Thymus (tissue), 11 donors: ENCODE data around the gene CDH13. TPM values are rescaled to one million over a fixed set of nuclear protein-coding genes. Genes with fewer than 3 reads are reported as not detected.

ENCODE experiments used
- DNase-seq, 9 donors: peaks; one replicate each; pipeline ENCODE4 v3.0.0-alpha.2; 2013; ENCODE audit warnings: low spot score in 9 of 9, low read depth in 6 of 9, missing footprints in 1 of 9
- H3K27ac ChIP-seq, 2 donors: one replicate each; pipeline ENCODE4 v1.5.1; 2013; ENCODE audit warnings: control low read depth in 1 of 2, low read depth in 1 of 2, low read length in 1 of 2, mild to moderate bottlenecking in 1 of 2, moderate library complexity in 1 of 2
- H3K27me3 ChIP-seq, 2 donors: one replicate each; pipeline ENCODE4 v1.5.1; 2013; ENCODE audit warnings: low read length in 1 of 2; ENCODE audit not compliant: control insufficient read depth in 2 of 2, insufficient read depth in 1 of 2
- H3K36me3 ChIP-seq, 2 donors: one replicate each; pipeline ENCODE4 v1.5.1; 2013; ENCODE audit warnings: low read length in 1 of 2, mild to moderate bottlenecking in 1 of 2, moderate library complexity in 1 of 2; ENCODE audit not compliant: control insufficient read depth in 2 of 2, insufficient read depth in 2 of 2
- H3K4me1 ChIP-seq, 2 donors: one replicate each; pipeline ENCODE4 v1.5.1; 2013; ENCODE audit warnings: low read length in 2 of 2; ENCODE audit not compliant: control insufficient read depth in 2 of 2, insufficient read depth in 2 of 2
- H3K4me3 ChIP-seq, 2 donors: one replicate each; pipeline ENCODE4 v1.5.1; 2013; ENCODE audit warnings: low read length in 2 of 2, control low read depth in 1 of 2, mild to moderate bottlenecking in 1 of 2
- H3K9me3 ChIP-seq, 2 donors: one replicate each; pipeline ENCODE4 v1.5.1; 2013; ENCODE audit warnings: low read length in 1 of 2, mild to moderate bottlenecking in 1 of 2; ENCODE audit not compliant: control insufficient read depth in 2 of 2, insufficient read depth in 1 of 2
- WGBS: extraction: QIAGEN DNeasy Blood & Tissue Kit; methylation state at CpG from one replicate; pipeline ENCODE4 v1.1.7; 2013; 5-methylcytosine and 5-hydroxymethylcytosine counted together
- polyA plus RNA-seq: library from polyadenylated mRNA; stranded (reverse); fragments of 200-250 nt; gene quantifications from one replicate; pipeline ENCODE4 v1.2.3, GENCODE V29; 2013
- total RNA-seq: library from RNA; stranded (reverse); fragments of 120-200 nt; gene quantifications from one replicate; pipeline ENCODE4 v1.2.4, GENCODE V29; 2013
- donor health status: healthy.

CDH13 gene
- total and polyA plus RNA-seq, 2 donors = 1.5 to 3.7 TPM

DNA sequence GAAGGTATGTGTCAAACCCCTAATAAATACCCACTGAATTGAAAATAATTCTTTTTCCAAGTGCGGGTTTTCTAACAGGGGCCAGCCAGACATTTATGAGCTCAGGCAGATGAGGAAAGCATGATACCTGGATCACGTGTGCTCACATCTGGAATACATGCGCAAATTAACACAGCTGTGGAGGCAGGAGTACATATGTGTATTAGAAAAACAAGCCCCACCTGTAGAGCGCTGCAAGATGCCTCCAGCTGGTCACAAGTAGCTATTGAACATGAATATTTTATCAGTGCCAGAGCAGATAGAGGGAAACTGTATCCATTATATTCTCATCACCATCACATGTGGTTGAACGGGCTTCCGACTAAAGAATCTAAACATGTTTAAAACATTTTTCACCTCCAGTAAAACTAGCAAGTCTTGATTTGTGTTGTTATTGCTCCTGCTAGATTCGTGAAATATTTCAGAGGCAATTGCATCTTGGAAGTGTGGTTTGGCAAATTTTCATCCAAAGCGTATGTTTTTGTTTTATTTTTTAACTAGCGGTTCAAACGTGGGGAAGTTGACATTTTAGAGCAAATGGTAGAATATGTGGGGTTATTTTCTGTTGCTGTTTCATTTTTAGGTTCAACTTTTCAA is 482.8 kb downstream of the CDH13 start:
- no peaks in the 10 kb centered on the region for H3K9me3 ChIP-seq
- no peaks in the 10 kb centered on the region for H3K4me1 ChIP-seq
- no peaks in the 10 kb centered on the region for H3K36me3 ChIP-seq
- no peak overlapping the region for H3K4me3 ChIP-seq
- WGBS = 84% methylated on average over 10 of the region's 10 CpGs
- H3K27ac ChIP-seq = no peak overlapping the region
- H3K27me3 ChIP-seq = no peaks in the 10 kb centered on the region
- no peak for DNase-seq

DNA sequence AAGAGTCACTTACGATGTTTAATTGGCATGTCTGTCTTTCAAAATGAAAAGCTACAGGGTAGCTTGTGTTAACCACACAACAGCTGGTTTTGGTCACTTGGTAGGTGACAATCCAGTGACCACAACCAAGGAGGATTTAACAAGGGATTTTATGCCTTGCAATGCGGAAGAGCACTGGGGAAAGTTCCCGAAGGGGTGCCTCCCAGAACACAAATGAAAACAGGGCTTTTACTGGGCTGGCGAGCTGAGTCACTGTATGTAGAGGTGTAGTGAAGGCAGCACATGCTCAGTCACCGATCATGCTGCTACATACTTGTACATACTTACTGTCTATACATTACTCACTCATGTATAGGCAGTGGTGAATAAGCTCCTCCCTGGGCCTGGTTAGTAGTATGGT is 483.5 kb downstream of the CDH13 start:
- 94% methylated on average over 5 of the region's 5 CpGs for WGBS
- Histone ChIP-seq H3K4me1 (no peaks in the 10 kb centered on the region), H3K9me3 (no peaks in the 10 kb centered on the region), H3K4me3 (no peak overlapping the region), H3K36me3 (no peaks in the 10 kb centered on the region), H3K27ac (no peak overlapping the region), H3K27me3 (no peaks in the 10 kb centered on the region)
- DNase-seq = no peak

DNA sequence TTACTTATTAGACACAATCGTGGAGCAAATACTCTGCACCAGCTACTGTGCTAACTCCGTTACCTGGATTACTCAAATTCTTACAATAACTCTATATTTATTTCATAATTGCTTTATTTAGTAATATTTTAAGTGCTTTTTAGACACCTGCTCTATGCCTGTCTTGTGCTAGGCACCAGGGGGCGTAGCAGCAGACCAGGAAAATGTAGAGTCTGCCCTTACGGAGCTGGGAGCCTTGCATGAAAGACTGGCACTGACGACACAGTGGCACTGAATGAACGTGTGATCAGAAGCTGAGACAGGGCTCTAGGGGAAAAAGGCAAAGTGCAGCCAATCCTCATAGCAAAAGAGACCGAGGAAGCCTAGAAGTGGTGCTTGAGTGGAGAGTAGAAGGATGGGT is 486.5 kb downstream of the CDH13 start:
- Histone ChIP-seq H3K9me3 (no peaks in the 10 kb centered on the region), H3K4me1 (no peaks in the 10 kb centered on the region), H3K36me3 (no peaks in the 10 kb centered on the region), H3K27me3 (no peaks in the 10 kb centered on the region), H3K27ac (no peak overlapping the region), H3K4me3 (no peak overlapping the region)
- DNase-seq = peak in 2 of 9 donors; percentile 2 to 12
- 36% methylated on average over 7 of the region's 7 CpGs for WGBS

- no peak for DNase-seq
- 88% methylated on average over 6 of the region's 6 CpGs for WGBS
- no peak overlapping the region for H3K4me3 ChIP-seq
- H3K4me1 ChIP-seq = no peaks in the 10 kb centered on the region
- H3K9me3 ChIP-seq = no peaks in the 10 kb centered on the region
- H3K27me3 ChIP-seq = no peaks in the 10 kb centered on the region
- H3K27ac ChIP-seq = no peak overlapping the region
- H3K36me3 ChIP-seq = no peaks in the 10 kb centered on the region
Measured at GRCh38 chr16:83113811-83114210, 487.0 kb downstream of the CDH13 start.

- no peaks in the 10 kb centered on the region for H3K27me3 ChIP-seq
- no peaks in the 10 kb centered on the region for H3K9me3 ChIP-seq
- DNase-seq = no peak
- no peaks in the 10 kb centered on the region for H3K36me3 ChIP-seq
- H3K4me3 ChIP-seq = no peak overlapping the region
- no peaks in the 10 kb centered on the region for H3K4me1 ChIP-seq
- H3K27ac ChIP-seq = no peak overlapping the region
- WGBS = 63% methylated on average over 10 of the region's 10 CpGs
Measured at GRCh38 chr16:83115491-83116232, 488.9 kb downstream of the CDH13 start.

DNA sequence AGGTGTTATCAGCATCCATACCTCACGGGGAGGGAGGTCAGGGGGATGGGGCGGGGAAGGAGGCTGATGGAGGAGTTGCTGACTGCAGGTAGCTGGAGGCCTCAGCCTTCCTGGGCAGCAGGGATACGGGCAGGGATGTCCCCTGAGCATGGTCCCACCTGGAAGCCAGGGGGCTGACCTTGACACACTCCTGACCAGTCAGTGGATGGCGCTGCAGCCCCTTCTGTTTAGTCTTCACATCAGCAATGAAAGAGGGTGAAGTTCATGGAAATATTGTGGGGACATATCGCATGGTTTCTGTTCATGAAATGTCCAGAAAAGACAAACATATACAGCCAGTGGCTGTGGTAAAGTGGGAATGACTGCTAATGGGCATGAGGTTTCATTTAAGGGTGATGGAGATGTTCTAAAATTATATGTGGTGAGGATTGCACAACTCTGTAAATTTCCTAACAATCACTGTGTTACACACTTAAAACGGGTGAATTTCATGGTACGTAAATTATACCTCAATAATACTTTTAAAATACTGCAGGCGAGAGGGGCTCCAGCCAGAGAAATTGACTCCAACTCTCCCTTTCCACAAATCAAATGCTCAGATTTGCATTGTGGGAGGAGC is 489.6 kb downstream of the CDH13 start:
- Histone ChIP-seq H3K9me3 (no peaks in the 10 kb centered on the region), H3K27ac (no peak overlapping the region), H3K4me1 (no peaks in the 10 kb centered on the region), H3K36me3 (no peaks in the 10 kb centered on the region), H3K27me3 (no peaks in the 10 kb centered on the region), H3K4me3 (no peak overlapping the region)
- DNase-seq = no peak
- 73% methylated on average over 8 of the region's 8 CpGs for WGBS

GRCh38 chr16:83117810-83118209 is 491.0 kb downstream of the CDH13 start:
- 93% methylated on average over 8 of the region's 8 CpGs for WGBS
- DNase-seq = no peak
- no peak overlapping the region for H3K27ac ChIP-seq
- H3K9me3 ChIP-seq = no peaks in the 10 kb centered on the region
- H3K36me3 ChIP-seq = no peaks in the 10 kb centered on the region
- H3K27me3 ChIP-seq = no peaks in the 10 kb centered on the region
- no peak overlapping the region for H3K4me3 ChIP-seq
- no peaks in the 10 kb centered on the region for H3K4me1 ChIP-seq

- WGBS = 77% methylated on average over 8 of the region's 8 CpGs
- H3K36me3 ChIP-seq = no peaks in the 10 kb centered on the region
- no peaks in the 10 kb centered on the region for H3K9me3 ChIP-seq
- no peak for DNase-seq
- no peak overlapping the region for H3K27ac ChIP-seq
- H3K27me3 ChIP-seq = no peaks in the 10 kb centered on the region
- no peak overlapping the region for H3K4me3 ChIP-seq
- no peaks in the 10 kb centered on the region for H3K4me1 ChIP-seq
Measured at GRCh38 chr16:83118365-83118764, 491.6 kb downstream of the CDH13 start.

- no peak overlapping the region for H3K4me3 ChIP-seq
- H3K36me3 ChIP-seq = no peaks in the 10 kb centered on the region
- no peaks in the 10 kb centered on the region for H3K27me3 ChIP-seq
- 94% methylated on average over 6 of the region's 6 CpGs for WGBS
- no peak overlapping the region for H3K27ac ChIP-seq
- no peak for DNase-seq
- H3K4me1 ChIP-seq = no peaks in the 10 kb centered on the region
- H3K9me3 ChIP-seq = no peaks in the 10 kb centered on the region
Measured at GRCh38 chr16:83125999-83126568, 499.3 kb downstream of the CDH13 start.
